HG02973 (cell line): ENCODE data around the gene BBS9.
"Not testable (repeated sequence)": the region's sequence is repeated elsewhere in the genome, so short reads cannot be mapped to it uniquely, and the experiment has no call there.

Source experiments
- ATAC-seq: cut with Tn5 transposase; IDR thresholded peaks from one replicate; pipeline ENCODE4 v1.9.1; 2021; ENCODE audit warnings: moderate library complexity; ENCODE audit not compliant: unreplicated experiment

BBS9 gene

GRCh38 chr7:33193308-33193864 lies 64.0 kb downstream of the BBS9 start:
- ATAC-seq: no peak

GRCh38 chr7:33195264-33195663 lies 65.9 kb downstream of the BBS9 start:
- no peak for ATAC-seq

GRCh38 chr7:33196221-33196620 lies 66.9 kb downstream of the BBS9 start:
- no peak for ATAC-seq

DNA sequence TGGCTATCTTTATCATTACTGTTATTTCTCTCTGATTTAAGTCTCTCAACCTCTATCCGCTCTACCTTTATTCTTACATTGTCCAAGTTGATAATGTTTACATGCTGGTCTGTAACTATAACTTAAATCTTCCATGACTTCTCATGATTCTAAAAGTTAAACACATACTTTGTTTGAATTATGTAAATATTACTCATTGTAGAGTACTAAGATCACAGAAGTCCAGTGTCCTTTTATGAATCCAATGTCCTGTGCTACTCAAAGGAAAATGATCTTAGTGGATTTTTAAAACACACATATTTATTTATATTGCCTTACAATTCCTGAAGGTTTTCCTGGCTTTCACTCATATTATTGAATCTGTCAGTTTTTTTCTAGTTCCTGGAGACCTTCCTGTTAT lies 70.9 kb downstream of the BBS9 start:
- ATAC-seq: no peak

DNA sequence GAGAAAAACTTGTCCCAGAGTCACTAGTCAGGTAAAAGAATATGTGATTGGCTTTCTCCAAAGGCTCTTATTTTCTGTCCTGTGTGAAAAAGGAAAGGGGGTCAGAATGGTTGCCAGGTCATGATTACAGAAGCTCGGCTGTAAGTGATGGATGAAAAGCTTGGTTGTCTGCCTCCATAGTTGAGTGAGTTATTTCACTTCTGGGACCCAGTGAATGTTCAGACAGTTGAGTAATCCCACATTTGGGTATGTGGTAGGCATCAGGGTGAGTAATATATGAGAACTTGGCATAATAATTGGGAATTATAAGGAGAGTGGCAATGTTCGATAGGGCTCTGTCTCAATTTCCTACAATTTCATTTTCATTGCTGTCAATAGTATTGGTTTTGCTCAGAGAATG lies 72.5 kb downstream of the BBS9 start:
- ATAC-seq: no peak

- ATAC-seq: no peak
Observed at GRCh38 chr7:33210958-33211357, 81.6 kb downstream of the BBS9 start.

DNA sequence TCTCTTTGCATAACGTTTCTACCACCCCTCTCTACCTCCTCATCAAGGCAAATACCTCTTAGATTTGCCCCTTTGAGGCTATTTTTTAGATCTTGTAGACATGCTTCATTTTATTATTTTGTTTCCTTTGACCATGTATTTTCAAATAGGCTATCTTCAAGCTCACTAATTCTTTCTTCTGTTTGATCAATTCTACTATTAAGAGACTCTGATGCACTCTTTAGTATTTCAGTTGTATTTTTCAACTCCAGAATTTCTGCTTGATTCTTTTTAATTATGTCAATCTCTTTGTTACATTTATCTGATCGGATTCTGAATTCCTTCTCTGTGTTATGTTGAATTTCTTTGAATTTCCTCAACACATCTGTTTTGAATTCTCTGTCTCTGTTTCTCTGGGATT lies 82.8 kb downstream of the BBS9 start:
- ATAC-seq: no peak

DNA sequence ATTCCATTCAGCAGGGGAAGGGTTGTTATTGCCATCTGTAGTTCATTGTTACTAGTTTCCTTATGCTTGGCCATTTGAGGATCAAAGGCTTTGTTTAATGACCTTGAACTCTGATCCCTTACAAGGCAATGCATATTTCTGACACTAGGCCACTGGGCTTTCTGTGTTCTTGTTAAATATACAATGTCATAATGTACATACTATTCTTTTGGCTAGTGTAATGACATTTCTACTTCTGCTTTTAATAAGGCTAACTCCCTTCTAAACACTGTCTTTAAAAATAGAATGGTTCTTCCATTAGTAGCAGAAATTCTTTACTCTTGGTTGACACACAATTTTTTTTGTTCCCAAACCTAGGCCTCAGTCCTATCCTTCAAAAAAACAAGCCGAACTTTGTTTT lies 86.6 kb downstream of the BBS9 start:
- ATAC-seq: no peak

- ATAC-seq: no peak
Observed at GRCh38 chr7:33217595-33217994, 88.2 kb downstream of the BBS9 start.

DNA sequence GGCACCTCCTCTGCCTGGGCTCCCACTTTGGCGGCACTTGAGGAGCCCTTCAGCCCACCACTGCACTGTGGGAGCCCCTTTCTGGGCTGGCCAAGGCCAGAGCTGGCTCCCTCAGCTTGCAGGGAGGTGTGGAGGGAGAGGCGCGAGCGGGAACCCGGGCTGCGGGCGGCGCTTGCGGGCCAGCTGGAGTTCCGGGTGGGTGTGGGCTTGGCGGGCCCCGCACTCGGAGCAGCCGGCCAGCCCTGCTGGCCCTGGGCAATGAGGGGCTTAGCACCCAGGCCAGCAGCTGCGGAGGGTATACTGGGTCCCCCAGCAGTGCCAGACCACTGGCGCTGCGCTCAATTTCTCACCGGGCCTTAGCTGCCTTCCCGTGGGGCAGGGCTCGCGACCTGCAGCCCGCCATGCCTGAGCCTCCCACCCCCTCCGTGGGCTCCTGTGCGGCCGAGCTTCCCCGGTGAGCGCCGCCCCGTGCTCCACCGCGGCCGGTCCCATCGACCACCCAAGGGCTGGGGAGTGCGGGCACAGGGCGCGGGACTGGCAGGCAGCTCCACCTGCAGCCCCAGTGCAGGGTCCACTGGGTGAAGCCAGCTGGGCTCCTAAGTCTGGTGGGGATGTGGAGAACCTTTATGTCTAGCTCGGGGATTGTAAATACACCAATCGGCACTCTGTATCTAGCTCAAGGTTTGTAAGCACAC lies 89.6 kb downstream of the BBS9 start:
- ATAC-seq: not testable (repeated sequence)

- no peak for ATAC-seq
Observed at GRCh38 chr7:33220231-33220630, 90.9 kb downstream of the BBS9 start.

- no peak for ATAC-seq
Observed at GRCh38 chr7:33221390-33221789, 92.0 kb downstream of the BBS9 start.

- no peak for ATAC-seq
Observed at GRCh38 chr7:33232632-33233145, 103.3 kb downstream of the BBS9 start.

DNA sequence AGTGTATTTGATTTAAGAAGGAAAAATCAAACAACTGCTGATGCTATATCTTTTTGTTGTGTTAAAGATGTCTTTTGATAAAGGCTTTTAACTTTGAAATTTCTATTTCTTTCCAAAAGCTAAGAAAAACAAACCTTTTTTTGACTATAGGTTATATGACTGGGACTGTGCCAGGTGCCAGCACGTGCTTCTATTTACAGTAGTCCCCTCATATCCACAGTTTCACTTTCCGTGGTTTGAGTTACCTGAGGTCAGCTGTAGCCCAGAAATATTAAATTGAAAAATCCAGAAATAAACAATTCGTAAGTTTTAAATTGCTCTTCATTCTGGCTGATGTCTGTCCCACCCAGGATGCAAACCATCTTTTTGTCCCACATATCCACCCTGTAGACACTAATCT lies 104.3 kb downstream of the BBS9 start:
- no peak for ATAC-seq

GRCh38 chr7:33237036-33237435 lies 107.7 kb downstream of the BBS9 start:
- no peak for ATAC-seq

- no peak for ATAC-seq
Observed at GRCh38 chr7:33243319-33243881, 114.0 kb downstream of the BBS9 start.

GRCh38 chr7:33248671-33249070 lies 119.3 kb downstream of the BBS9 start:
- ATAC-seq: no peak

DNA sequence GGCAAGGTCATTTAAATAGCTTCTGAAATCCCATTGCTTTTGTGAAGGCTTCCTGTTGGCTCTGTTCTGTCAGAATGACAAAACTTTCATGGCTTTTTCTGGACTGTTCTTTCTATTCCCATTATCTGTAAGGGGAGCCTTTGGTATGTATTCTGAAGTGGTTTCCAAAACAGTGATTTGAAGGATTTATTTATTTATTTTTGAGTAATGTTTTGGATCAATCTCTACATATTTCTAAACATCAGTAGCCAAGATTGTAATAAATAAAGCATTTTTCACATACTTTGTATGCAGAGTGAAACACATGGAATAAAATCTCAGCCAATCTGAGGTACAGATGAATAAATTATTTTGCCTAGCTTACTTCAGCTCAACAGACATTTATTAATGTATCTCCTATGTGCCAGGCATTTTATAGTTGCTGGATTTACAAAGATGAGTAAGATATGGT lies 121.1 kb downstream of the BBS9 start:
- no peak for ATAC-seq

GRCh38 chr7:33251301-33251700 lies 121.9 kb downstream of the BBS9 start:
- ATAC-seq: no peak

DNA sequence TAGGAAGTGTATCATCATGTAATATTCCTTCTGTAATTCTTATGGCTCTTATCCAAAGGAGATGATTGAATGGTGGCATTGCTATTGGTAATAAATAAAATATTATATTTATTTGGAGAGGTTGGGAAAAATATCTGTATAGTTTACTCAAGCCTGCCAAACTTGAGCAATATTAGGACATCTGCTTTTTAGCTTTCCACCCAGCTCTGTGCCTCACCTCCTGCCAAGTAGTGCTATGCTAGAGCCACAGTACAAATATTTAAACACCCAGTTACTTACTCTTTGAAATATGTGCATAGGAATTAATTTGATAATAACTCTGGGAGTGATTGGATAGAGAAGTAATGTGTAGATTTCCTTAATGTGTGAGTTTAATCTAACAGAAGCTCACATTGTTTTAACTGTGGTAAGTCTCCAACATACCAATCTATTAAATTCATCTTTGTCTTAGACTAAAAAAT lies 129.2 kb downstream of the BBS9 start:
- no peak for ATAC-seq

GRCh38 chr7:33261585-33261984 lies 132.2 kb downstream of the BBS9 start:
- no peak for ATAC-seq

GRCh38 chr7:33262476-33262875 lies 133.1 kb downstream of the BBS9 start:
- ATAC-seq: no peak
